HEK293T (cell line): ENCODE data around the gene CDK5.

Source experiments
- CTCF ChIA-PET: fragments of 350-600 bp; formaldehyde crosslinking; extraction: SDS; loops from one replicate; lab custom pipeline; 2021; ENCODE audit warnings: antibody characterized with exemption, inconsistent platforms; lab: Yijun Ruan, JAX
- POLR2A ChIA-PET: fragments of 350-600 bp; formaldehyde crosslinking; extraction: SDS; loops from one replicate; lab custom pipeline; 2020; ENCODE audit warnings: antibody characterized with exemption, inconsistent platforms; lab: Yijun Ruan, JAX
- DNase-seq: peaks from one replicate; pipeline ENCODE4 v3.0.0; 2012; ENCODE audit warnings: mixed read lengths; ENCODE audit errors: extremely low spot score
- ARNT ChIP-seq: fragments of 450-650 bp; IDR thresholded peaks from 2 replicates; pipeline ENCODE4 v1.6.1; 2017; ENCODE audit warnings: mild to moderate bottlenecking
- BHLHE40 ChIP-seq: fragments of 450-650 bp; IDR thresholded peaks from 2 replicates; pipeline ENCODE4 v1.6.1; 2016; ENCODE audit warnings: mild to moderate bottlenecking, moderate library complexity, borderline replicate concordance
- CTBP1 ChIP-seq: fragments of 450-650 bp; IDR thresholded peaks from 2 replicates; pipeline ENCODE4 v1.6.1; 2016; ENCODE audit warnings: borderline replicate concordance
- ELF4 ChIP-seq: fragments of 450-650 bp; IDR thresholded peaks from 2 replicates; pipeline ENCODE4 v1.6.1; 2017; ENCODE audit warnings: antibody characterized with exemption
- FOXA1 ChIP-seq: fragments of 450-650 bp; IDR thresholded peaks from 2 replicates; pipeline ENCODE4 v1.6.1; 2016; ENCODE audit warnings: mild to moderate bottlenecking
- FOXK2 ChIP-seq: fragments of 450-650 bp; IDR thresholded peaks from 2 replicates; pipeline ENCODE4 v1.6.1; 2016; ENCODE audit warnings: mild to moderate bottlenecking
- FOXM1 ChIP-seq: fragments of 450-650 bp; IDR thresholded peaks from 2 replicates; pipeline ENCODE4 v1.6.1; 2017; ENCODE audit warnings: mild to moderate bottlenecking, borderline replicate concordance
- HDGF ChIP-seq: fragments of 450-650 bp; IDR thresholded peaks from 2 replicates; pipeline ENCODE4 v1.6.1; 2017; ENCODE audit warnings: antibody characterized with exemption, borderline replicate concordance
- L3MBTL2 ChIP-seq: fragments of 450-650 bp; conservative IDR thresholded peaks from 2 replicates; pipeline ENCODE4 v1.6.1; 2016; ENCODE audit warnings: mild to moderate bottlenecking
- LEF1 ChIP-seq: fragments of 450-650 bp; IDR thresholded peaks from 2 replicates; pipeline ENCODE4 v1.6.1; 2017; ENCODE audit warnings: mild to moderate bottlenecking, borderline replicate concordance
- NFRKB ChIP-seq: fragments of 450-650 bp; IDR thresholded peaks from 2 replicates; pipeline ENCODE4 v1.6.1; 2016; ENCODE audit warnings: mild to moderate bottlenecking, moderate library complexity
- SP1 ChIP-seq: fragments of 450-650 bp; IDR thresholded peaks from 2 replicates; pipeline ENCODE4 v1.6.1; 2017
- SUZ12 ChIP-seq: fragments of 450-650 bp; IDR thresholded peaks from 2 replicates; pipeline ENCODE4 v1.6.1; 2016; ENCODE audit warnings: mild to moderate bottlenecking
- ZNF384 ChIP-seq: fragments of 450-650 bp; IDR thresholded peaks from 2 replicates; pipeline ENCODE4 v1.6.1; 2016
- TF ChIP-seq, protein P1 (sequence below): fragments of 450-650 bp; IDR thresholded peaks from 2 replicates; pipeline ENCODE4 v1.6.1; 2016

The CDK5 gene

DNA sequence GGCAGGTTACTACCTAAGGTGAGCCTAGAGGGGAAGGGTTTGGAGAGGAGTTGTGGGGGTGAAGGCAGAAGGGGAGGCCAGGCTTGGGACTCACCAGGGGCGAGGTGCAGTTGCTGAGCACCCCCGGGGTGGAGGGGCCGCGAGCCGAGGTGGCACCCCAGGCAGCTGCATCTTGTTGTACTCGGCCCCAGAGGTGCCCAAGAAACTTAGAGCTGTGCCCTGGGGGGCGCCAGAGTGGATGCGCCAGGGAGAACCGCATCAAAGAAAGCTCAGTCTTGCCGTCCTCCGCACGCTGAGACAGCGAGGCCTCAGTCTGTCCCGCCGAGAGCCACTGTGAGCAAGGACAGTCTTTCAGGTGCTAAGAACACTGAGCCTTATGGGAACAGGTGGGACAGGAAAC is 40.8 kb downstream of the CDK5 start:
- POLR2A ChIA-PET, result interaction anchor here (1.0 kb wide), 1 partner anchor 42 kb away, joined by 3 read pairs; the partner anchor contains the start of gene SLC4A2
- CTCF ChIA-PET, result interaction anchor here (1.2 to 3.9 kb wide), 4 partner anchors 9 to 94 kb away, joined by 5 to 40 read pairs (median 23); partner anchors contain the start of gene ABCB8
- no peak for DNase-seq
- TF ChIP-seq SUZ12, result no peak
- TF ChIP-seq BHLHE40, result no peak
- TF ChIP-seq ZNF384, result no peak
- TF ChIP-seq, protein P1, sequence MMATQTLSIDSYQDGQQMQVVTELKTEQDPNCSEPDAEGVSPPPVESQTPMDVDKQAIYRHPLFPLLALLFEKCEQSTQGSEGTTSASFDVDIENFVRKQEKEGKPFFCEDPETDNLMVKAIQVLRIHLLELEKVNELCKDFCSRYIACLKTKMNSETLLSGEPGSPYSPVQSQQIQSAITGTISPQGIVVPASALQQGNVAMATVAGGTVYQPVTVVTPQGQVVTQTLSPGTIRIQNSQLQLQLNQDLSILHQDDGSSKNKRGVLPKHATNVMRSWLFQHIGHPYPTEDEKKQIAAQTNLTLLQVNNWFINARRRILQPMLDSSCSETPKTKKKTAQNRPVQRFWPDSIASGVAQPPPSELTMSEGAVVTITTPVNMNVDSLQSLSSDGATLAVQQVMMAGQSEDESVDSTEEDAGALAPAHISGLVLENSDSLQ, result no peak
- no peak for TF ChIP-seq HDGF
- TF ChIP-seq ELF4, result no peak
- no peak for TF ChIP-seq FOXM1
- no peak for TF ChIP-seq LEF1
- TF ChIP-seq CTBP1, result no peak

GRCh38 chr7:151016505-151016904 is 41.2 kb downstream of the CDK5 start:
- no peak for DNase-seq
- no peak for TF ChIP-seq FOXA1
- TF ChIP-seq SUZ12, result no peak
- TF ChIP-seq, protein P1, result no peak
- no peak for TF ChIP-seq SP1
- TF ChIP-seq L3MBTL2, result no peak
- CTCF ChIA-PET, result interaction anchor here (0.5 to 3.9 kb wide), 3 partner anchors 9 to 94 kb away, joined by 3 to 40 read pairs (median 40); partner anchors contain the start of gene ABCB8
- POLR2A ChIA-PET, result interaction anchor here (1.0 kb wide), 1 partner anchor 43 kb away, joined by 3 read pairs; the partner anchor contains the start of gene SLC4A2

DNA sequence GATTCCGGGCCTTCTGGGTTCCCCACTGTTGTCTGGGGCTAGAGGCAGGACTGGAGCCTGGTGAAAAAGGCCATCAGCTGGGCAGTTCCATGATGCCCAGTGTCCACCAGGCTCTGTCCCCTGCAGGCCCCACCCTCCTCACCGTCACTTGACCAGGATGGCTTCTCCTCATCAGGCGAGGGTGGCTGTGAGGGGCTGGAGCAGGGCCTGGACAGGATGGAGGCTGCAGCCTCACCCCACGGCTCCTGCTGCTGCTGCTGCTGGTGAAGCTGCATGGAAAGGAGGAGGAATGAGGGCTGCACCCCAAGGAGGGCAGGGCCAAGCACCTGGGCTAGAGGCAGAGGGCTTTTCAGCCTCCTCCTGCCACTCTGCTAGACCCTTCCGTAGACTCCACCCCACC is 41.7 kb downstream of the CDK5 start:
- ChIA-PET POLR2A (interaction anchor here (1.0 kb wide), 1 partner anchor 43 kb away, joined by 3 read pairs; the partner anchor contains the start of gene SLC4A2), CTCF (interaction anchor here (0.5 to 3.9 kb wide), 3 partner anchors 8 to 95 kb away, joined by 3 to 40 read pairs (median 40); partner anchors contain the start of gene ABCB8)
- TF ChIP-seq ARNT, result no peak
- no peak for DNase-seq

GRCh38 chr7:151014950-151015349 is 42.7 kb downstream of the CDK5 start:
- TF ChIP-seq FOXA1 (no peak), FOXM1 (no peak), NFRKB (no peak), ELF4 (no peak)
- CTCF ChIA-PET, result interaction anchor here (0.6 kb wide), 1 partner anchor 52 kb away, joined by 3 read pairs; no protein-coding TSS in a partner anchor
- POLR2A ChIA-PET, result no interaction called here
- no peak for DNase-seq

DNA sequence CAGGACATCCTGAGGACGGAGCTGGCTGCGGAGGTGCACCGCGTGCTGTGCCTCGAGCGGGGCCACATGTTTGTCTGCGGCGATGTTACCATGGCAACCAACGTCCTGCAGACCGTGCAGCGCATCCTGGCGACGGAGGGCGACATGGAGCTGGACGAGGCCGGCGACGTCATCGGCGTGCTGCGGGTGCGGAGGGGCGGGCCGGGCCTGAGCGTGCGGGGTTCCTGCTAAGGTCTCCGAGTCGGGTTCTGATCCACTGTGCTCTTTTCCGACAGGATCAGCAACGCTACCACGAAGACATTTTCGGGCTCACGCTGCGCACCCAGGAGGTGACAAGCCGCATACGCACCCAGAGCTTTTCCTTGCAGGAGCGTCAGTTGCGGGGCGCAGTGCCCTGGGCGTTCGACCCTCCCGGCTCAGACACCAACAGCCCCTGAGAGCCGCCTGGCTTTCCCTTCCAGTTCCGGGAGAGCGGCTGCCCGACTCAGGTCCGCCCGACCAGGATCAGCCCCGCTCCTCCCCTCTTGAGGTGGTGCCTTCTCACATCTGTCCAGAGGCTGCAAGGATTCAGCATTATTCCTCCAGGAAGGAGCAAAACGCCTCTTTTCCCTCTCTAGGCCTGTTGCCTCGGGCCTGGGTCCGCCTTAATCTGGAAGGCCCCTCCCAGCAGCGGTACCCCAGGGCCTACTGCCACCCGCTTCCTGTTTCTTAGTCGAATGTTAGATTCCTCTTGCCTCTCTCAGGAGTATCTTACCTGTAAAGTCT is 43.8 kb downstream of the CDK5 start:
- POLR2A ChIA-PET, result interaction anchor here (1.9 kb wide), 1 partner anchor 14 kb away, joined by 9 read pairs; the partner anchor contains the start of gene ABCB8
- CTCF ChIA-PET, result interaction anchor here (1.2 kb wide), 1 partner anchor 51 kb away, joined by 3 read pairs; no protein-coding TSS in a partner anchor
- no peak for DNase-seq
- TF ChIP-seq ELF4 (no peak), ZNF384 (no peak), FOXK2 (no peak), L3MBTL2 (no peak), SUZ12 (no peak), FOXM1 (no peak)
- TF ChIP-seq, protein P1, result no peak

DNA sequence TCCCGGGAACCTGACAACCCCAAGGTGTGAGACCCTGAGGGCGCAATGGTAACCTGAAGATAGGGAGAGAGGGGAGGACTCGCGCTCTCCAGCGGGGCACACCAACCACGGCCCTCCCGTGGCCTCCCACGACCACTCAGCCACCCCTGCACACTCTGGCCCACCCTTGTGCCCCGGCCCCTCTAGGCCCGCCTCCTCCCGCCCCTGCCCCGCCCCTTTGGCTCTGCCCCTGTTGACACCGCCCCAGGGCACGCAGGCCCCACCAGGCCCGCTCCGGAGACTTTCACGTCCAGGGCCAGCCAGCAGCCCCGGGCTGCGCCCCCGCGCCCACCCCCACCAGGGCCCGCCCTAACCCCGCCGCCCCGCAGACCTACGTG is 44.4 kb downstream of the CDK5 start:
- ChIA-PET POLR2A (interaction anchor here (1.9 kb wide), 1 partner anchor 15 kb away, joined by 9 read pairs; the partner anchor contains the start of gene ABCB8), CTCF (interaction anchor here (1.2 to 1.3 kb wide), 2 partner anchors 51 to 97 kb away, joined by 3 to 9 read pairs; no protein-coding TSS in a partner anchor)
- no peak for DNase-seq
- TF ChIP-seq, protein P1, result no peak
- TF ChIP-seq L3MBTL2 (no peak), NFRKB (no peak), ZNF384 (no peak), FOXM1 (no peak), ELF4 (no peak), CTBP1 (no peak), FOXK2 (no peak), HDGF (no peak), ARNT (no peak), SUZ12 (no peak)
